Prostate gland (tissue), 2 donors: Measurements from ENCODE around the gene KDM4D.

ENCODE experiments used
- POLR2A ChIP-seq: fragments of 450-650 bp; IDR thresholded peaks from one replicate; pipeline ENCODE4 v1.6.1; 2016; ENCODE audit warnings: antibody characterized with exemption, mild to moderate bottlenecking
- TF ChIP-seq, protein P1 (sequence below), 4 experiments: fragments of 200-600 bp in 2 of 4; fragments of 450-650 bp in 2 of 4; sonication (generic) in 2 of 4; IDR thresholded peaks; 1 replicate in 3 of 4; 2 replicates in 1 of 4; pipeline ENCODE4 v1.5.1; 2016 to 2019; ENCODE audit warnings: antibody characterized with exemption in 4 of 4, mild to moderate bottlenecking in 2 of 4, moderate library complexity in 2 of 4

DNA sequence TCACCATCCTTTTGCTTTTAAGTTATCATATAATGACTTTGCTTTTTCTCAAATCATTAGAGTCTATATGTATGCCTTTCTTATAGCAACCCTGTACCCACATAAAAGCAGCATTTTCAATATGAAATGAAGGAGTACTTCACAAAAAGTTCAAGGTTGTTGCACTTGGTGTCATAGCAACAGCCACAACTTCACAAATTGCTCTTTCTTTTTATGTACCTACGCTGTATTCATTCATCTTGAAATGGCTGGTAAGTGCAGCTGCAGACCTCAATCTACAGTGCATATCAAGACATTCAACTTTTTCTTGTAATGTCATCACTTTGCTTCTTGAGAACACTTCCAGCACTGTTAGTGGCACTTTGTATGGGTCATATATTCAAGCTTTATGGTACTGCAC is 18.8 kb upstream of the KDM4D start:
- TF ChIP-seq, protein P1, sequence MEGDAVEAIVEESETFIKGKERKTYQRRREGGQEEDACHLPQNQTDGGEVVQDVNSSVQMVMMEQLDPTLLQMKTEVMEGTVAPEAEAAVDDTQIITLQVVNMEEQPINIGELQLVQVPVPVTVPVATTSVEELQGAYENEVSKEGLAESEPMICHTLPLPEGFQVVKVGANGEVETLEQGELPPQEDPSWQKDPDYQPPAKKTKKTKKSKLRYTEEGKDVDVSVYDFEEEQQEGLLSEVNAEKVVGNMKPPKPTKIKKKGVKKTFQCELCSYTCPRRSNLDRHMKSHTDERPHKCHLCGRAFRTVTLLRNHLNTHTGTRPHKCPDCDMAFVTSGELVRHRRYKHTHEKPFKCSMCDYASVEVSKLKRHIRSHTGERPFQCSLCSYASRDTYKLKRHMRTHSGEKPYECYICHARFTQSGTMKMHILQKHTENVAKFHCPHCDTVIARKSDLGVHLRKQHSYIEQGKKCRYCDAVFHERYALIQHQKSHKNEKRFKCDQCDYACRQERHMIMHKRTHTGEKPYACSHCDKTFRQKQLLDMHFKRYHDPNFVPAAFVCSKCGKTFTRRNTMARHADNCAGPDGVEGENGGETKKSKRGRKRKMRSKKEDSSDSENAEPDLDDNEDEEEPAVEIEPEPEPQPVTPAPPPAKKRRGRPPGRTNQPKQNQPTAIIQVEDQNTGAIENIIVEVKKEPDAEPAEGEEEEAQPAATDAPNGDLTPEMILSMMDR (IDR thresholded peaks at IDR 0.05), result no peak
- no peak for TF ChIP-seq POLR2A
